Measurements from ENCODE around the gene DRAM1. TPM values are rescaled to one million over a fixed set of nuclear protein-coding genes. Genes with fewer than 3 reads are reported as not detected.

Gene DRAM1
- total RNA-seq, 1 donor from 2014 or later = 21.5 TPM

DNA sequence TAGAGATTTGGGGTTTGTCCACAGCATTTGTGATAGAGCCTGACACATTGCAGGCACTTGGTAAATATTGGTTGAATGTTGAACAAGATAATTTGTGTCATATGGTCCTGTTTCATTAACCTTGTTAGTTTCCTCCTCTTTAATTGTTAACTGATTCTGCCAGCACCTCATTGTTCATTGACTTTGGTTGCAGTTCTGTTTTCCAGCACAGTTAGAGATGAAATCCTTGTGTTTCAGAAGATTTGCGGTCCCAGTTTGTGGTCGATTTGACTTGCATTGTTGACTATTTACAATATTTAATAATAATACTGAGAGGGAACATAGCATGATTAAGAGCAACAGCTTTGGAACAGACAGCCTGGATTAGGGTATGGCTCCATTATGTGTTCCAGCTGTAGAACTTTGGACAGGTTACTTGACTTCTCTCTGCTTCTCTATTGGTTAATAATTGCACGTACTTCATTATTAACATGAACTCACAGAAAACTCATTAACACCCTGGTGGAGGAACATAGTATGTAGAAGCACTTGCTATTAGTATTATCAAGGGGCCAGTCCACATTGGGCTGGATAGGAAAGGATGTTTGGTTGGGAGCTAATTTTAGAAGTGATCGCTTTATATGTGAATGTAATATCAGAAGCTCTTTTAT is 8.7 kb downstream of the DRAM1 start:
- TF ChIP-seq CTCF (conservative IDR thresholded peaks at IDR 0.05; ENCODE audit: low read depth, low read length) = peak; percentile 10
- peak overlapping the region; percentile 27 for H3K4me3 ChIP-seq (ENCODE audit: low read depth, low read length)
- no peak for DNase-seq (ENCODE audit: low read depth)

- DNase-seq (ENCODE audit: low read depth) = no peak
- no peak overlapping the region for H3K4me3 ChIP-seq (ENCODE audit: low read depth, low read length)
- no peak for TF ChIP-seq CTCF (conservative IDR thresholded peaks at IDR 0.05; ENCODE audit: low read depth, low read length)
Measured at GRCh38 chr12:101889211-101889752, 11.9 kb downstream of the DRAM1 start.

GRCh38 chr12:101891462-101891971 is 14.1 kb downstream of the DRAM1 start:
- DNase-seq (ENCODE audit: low read depth) = no peak
- TF ChIP-seq CTCF (conservative IDR thresholded peaks at IDR 0.05; ENCODE audit: low read depth, low read length) = no peak

DNA sequence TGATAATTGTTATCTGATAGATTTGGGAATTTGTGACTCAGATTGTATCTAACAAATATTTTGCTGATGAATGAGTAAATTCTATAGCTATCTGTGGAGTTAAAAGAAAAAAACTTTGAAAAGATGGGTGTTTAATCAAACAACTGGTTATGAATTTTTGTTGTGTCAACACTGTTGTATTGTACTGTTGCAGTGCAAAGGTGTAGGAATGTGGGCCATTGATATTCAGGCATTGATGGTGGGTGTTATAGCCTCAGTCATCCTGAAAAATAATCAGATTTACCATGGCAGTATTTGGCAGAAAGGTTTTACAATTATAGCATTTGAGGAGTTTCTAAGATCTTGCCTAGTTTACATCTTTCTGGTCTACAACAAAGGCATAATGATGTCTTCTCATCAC is 15.4 kb downstream of the DRAM1 start:
- no peak overlapping the region for H3K4me3 ChIP-seq (ENCODE audit: low read depth, low read length)
- no peak for DNase-seq (ENCODE audit: low read depth)
- TF ChIP-seq CTCF (conservative IDR thresholded peaks at IDR 0.05; ENCODE audit: low read depth, low read length) = no peak

More at GRCh38 chr12:101891462-101891971, 14.1 kb downstream of the DRAM1 start:
- H3K4me3 ChIP-seq (ENCODE audit: low read depth, low read length) = no peak overlapping the region

GRCh38 chr12:101901777-101902176 is 24.4 kb downstream of the DRAM1 start:
- no peak for TF ChIP-seq CTCF (conservative IDR thresholded peaks at IDR 0.05; ENCODE audit: low read depth, low read length)
- no peak overlapping the region for H3K4me3 ChIP-seq (ENCODE audit: low read depth, low read length)
- no peak for DNase-seq (ENCODE audit: low read depth)

- DNase-seq (ENCODE audit: low read depth) = no peak
- no peak for TF ChIP-seq CTCF (conservative IDR thresholded peaks at IDR 0.05; ENCODE audit: low read depth, low read length)
- no peak overlapping the region for H3K4me3 ChIP-seq (ENCODE audit: low read depth, low read length)
Measured at GRCh38 chr12:101902641-101903040, 25.3 kb downstream of the DRAM1 start.

- DNase-seq (ENCODE audit: low read depth) = no peak
- TF ChIP-seq CTCF (conservative IDR thresholded peaks at IDR 0.05; ENCODE audit: low read depth, low read length) = no peak
- no peak overlapping the region for H3K4me3 ChIP-seq (ENCODE audit: low read depth, low read length)
Measured at GRCh38 chr12:101906226-101906625, 28.8 kb downstream of the DRAM1 start.
